22Rv1 (cell line): ENCODE data around the gene RNASE1.

Experiments used
- ZFX ChIP-seq: fragments of 450-650 bp; IDR thresholded peaks from 2 replicates; pipeline ENCODE4 v1.6.1; 2017; ENCODE audit warnings: antibody characterized with exemption, borderline replicate concordance
- TF ChIP-seq, protein P1 (sequence below): fragments of 450-650 bp; IDR thresholded peaks from 2 replicates; pipeline ENCODE4 v1.5.1; 2017; ENCODE audit warnings: mild to moderate bottlenecking

DNA sequence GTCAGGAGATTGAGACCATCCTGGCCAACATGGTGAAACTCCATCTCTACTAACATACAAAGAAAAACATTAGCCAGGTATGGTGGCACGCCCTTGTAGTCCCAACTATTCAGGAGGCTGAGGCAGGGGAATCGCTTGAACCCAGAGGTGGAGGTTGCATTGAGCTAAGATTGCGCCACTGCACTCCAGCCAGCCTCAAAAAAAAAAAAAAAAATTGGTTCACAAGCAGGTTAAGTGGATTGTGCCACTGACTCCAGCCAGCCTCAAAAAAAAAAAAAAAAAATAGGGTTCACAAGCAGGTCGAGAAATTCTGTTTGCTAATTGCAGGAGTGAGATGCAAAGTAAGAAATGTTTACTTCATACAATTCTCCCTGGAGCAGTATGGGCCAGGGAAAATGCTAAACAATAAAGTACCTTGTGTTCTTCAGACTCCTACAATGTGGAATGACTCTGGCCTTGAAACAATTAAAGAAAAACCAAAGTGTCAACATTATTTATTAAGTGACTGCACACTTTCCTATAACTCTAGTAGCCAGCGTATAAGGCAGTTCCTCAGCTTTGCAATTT, 28.3 kb downstream of the RNASE1 start:
- TF ChIP-seq, protein P1, sequence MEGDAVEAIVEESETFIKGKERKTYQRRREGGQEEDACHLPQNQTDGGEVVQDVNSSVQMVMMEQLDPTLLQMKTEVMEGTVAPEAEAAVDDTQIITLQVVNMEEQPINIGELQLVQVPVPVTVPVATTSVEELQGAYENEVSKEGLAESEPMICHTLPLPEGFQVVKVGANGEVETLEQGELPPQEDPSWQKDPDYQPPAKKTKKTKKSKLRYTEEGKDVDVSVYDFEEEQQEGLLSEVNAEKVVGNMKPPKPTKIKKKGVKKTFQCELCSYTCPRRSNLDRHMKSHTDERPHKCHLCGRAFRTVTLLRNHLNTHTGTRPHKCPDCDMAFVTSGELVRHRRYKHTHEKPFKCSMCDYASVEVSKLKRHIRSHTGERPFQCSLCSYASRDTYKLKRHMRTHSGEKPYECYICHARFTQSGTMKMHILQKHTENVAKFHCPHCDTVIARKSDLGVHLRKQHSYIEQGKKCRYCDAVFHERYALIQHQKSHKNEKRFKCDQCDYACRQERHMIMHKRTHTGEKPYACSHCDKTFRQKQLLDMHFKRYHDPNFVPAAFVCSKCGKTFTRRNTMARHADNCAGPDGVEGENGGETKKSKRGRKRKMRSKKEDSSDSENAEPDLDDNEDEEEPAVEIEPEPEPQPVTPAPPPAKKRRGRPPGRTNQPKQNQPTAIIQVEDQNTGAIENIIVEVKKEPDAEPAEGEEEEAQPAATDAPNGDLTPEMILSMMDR, result no peak
- no peak for TF ChIP-seq ZFX
